Measurements from ENCODE around the gene RASSF5.

Gene RASSF5

DNA sequence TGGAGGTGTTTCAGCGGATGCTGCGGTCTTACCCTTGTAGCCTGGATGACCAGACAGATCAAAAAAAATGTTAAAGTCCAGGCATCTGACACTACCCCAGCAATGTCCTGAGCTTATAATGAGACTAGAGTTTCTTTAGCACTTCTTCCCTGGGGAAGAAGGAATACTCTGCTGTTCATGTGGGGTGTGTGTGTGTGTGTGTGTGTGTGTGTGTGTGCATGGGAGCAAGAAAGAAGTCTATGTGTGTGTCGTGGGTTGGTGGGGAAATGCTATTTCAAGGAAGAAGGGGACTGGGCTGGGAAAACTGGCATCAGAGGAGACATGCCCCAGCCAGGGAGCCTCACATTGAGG lies 3.0 kb upstream of the RASSF5 start:
- no peak for DNase-seq
- Histone ChIP-seq H3K4me3 (ENCODE audit: low read depth, low read length) (no peak overlapping the region), H3K36me3 (no peaks in the 10 kb centered on the region), H3K27me3 (peaks cover 79% of the 10 kb centered on the region), H3K4me1 (no peaks in the 10 kb centered on the region), H3K9me3 (no peaks in the 10 kb centered on the region)
- TF ChIP-seq CTCF (IDR thresholded peaks at IDR 0.05; ENCODE audit: low read depth, low read length): no peak

DNA sequence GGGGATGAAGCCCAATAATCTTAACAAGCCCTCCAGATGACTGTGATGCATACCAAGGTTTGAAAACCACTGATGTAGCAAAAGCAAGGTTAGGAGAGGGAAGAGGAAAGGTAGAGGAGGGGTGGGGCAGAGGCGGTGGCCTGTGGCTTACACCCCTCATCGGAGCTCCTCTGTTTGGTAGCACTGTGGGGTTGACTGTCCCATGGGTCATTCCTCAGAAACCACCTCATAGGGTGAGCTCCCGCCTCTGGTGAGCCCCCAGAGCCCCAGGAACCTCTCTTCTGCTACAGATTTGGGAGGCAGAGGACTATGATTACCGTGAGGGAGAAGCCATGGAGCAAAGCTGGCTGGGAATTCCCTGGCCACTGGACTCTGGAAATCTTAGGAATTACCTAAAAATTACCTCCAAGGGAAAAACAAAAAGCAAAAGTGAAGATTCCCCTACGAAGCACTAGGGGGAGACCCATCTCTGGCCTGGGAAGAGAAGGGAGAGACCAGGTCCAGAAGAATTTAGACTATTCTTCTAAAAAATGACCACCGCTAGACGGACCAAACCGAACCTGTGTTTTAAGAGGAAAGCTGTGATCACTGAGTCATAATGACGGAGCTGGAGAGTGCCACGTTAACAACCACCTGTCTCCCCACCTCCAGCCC lies 1.5 kb upstream of the RASSF5 start:
- peaks cover 92% of the 10 kb centered on the region for H3K27me3 ChIP-seq
- DNase-seq: no peak
- no peaks in the 10 kb centered on the region for H3K36me3 ChIP-seq
- H3K4me1 ChIP-seq: no peaks in the 10 kb centered on the region
- no peak overlapping the region for H3K4me3 ChIP-seq (ENCODE audit: low read depth, low read length)
- H3K9me3 ChIP-seq: no peaks in the 10 kb centered on the region
- peak; percentile 49 for TF ChIP-seq CTCF (IDR thresholded peaks at IDR 0.05; ENCODE audit: low read depth, low read length)

DNA sequence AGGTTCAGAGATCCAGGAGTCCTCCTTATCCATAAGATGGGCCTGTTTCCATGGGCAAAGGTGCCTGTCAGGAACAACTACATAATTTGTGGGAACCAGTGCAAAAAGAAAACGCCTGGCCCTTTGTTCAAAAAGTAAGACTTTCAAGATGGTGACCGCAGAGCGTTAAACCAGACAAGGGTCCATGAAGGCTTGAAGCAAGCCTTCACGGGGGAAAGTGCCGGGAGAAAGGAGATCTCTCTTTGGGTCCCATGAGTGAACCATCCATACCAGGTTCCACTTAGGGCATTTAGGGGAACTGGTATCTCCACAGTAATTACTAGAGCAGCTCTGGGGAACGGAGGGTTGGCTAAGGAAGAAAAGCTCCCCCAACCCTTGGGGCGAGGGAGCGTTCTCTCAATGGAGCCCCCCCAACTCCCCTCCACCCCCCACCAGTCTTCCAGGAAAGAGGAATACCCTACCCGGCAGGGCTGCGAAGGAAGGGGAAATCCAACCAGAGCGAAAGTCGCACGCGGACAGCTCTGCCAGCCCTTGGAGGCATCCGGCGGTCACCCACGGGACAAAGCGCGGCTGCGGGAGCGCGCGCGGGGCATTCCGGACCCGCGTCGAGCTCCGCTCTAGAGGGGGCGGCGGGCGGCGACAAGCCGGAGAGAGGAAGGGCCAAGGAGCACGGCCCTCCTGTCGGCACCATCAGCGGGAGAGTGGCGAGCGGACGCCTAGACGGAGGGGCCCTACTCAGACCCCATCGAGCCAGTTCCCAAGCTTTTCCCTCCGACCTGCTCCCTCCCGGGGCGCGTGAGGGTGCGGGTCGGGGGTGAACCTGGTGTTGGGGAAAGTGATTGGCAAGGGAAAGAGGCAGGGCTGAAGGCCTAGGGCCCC lies 687 bp upstream of the RASSF5 start:
- no peak for TF ChIP-seq CTCF (IDR thresholded peaks at IDR 0.05; ENCODE audit: low read depth, low read length)
- DNase-seq: no peak
- H3K4me1 ChIP-seq: no peaks in the 10 kb centered on the region
- no peaks in the 10 kb centered on the region for H3K9me3 ChIP-seq
- peaks cover 96% of the 10 kb centered on the region for H3K27me3 ChIP-seq
- no peak overlapping the region for H3K4me3 ChIP-seq (ENCODE audit: low read depth, low read length)
- no peaks in the 10 kb centered on the region for H3K36me3 ChIP-seq

GRCh38 chr1:206508130-206508889 lies 979 bp downstream of the RASSF5 start:
- Histone ChIP-seq H3K4me3 (ENCODE audit: low read depth, low read length) (no peak overlapping the region), H3K4me1 (no peaks in the 10 kb centered on the region), H3K9me3 (no peaks in the 10 kb centered on the region), H3K27me3 (peaks cover 80% of the 10 kb centered on the region), H3K36me3 (no peaks in the 10 kb centered on the region)
- DNase-seq: no peak
- TF ChIP-seq CTCF (IDR thresholded peaks at IDR 0.05; ENCODE audit: low read depth, low read length): no peak

DNA sequence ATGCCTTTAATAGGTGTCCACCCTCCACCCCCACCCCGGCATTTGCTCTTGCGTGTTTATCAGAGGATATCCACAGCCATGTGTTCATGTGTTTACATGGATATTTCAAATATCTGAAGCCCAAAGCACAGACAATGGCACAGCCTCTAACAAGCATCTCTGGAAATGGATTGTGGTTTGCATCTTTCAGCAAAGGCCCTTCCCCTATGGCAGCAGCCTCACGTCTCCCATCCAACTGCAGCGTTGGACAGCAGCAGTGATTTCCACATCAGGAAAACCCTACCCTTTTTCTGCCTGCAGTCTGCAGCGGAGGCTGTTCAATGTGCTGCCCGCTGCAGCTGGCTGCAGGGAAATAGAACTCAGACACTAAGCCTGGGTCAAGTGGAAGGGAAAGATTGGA lies 1.6 kb downstream of the RASSF5 start:
- no peaks in the 10 kb centered on the region for H3K36me3 ChIP-seq
- DNase-seq: no peak
- TF ChIP-seq CTCF (IDR thresholded peaks at IDR 0.05; ENCODE audit: low read depth, low read length): no peak
- no peaks in the 10 kb centered on the region for H3K4me1 ChIP-seq
- no peak overlapping the region for H3K4me3 ChIP-seq (ENCODE audit: low read depth, low read length)
- peaks cover 74% of the 10 kb centered on the region for H3K27me3 ChIP-seq
- H3K9me3 ChIP-seq: no peaks in the 10 kb centered on the region
